ENCODE results near the gene GPR4.
"Not testable (repeated sequence)": the region's sequence is repeated elsewhere in the genome, so short reads cannot be mapped to it uniquely, and the experiment has no call there.

The GPR4 gene

DNA sequence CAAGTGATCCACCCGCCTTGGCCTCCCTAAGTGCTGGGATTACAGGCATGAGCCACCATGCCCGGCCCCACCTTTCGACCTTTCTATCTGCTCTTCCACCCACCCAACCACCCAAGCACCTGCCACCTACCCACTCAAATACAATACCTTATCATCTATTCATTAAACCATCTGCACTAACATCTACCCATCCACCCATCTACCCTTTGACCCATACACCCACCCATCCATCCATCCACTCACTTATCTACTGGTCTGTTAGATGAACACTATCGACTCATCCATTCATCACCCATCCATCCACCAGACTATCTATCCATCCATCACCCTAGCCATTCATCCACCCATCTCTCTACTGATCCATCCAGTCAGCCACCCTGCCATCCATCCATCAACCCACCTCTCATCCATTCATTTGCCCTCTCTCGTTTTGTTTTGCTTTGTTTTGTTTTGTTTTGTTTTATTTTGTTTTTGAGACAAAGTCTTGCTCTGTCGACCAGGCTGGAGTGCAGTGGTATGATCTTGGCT lies 20.0 kb upstream of the GPR4 start:
- DNase-seq (ENCODE audit: low spot score): no peak

- DNase-seq (ENCODE audit: low spot score): no peak
Observed at GRCh38 chr19:45621389-45621788, 19.4 kb upstream of the GPR4 start.

DNA sequence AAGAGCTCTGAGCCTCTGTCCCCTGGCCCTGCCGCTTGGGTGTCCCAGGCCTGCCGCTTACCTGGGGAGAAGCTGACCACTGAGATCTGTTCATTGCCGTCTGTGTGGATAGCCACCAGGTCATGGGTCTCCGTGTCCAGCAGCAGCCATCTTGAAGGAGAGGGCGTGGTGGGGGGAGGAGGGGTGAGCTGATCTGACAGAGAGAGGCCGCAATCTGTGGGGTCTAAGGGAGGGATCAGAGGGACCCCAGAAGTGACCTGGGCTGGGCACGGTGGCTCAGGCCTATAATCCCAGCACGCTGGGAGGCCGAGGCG lies 14.6 kb upstream of the GPR4 start:
- no peak for DNase-seq (ENCODE audit: low spot score)

GRCh38 chr19:45615795-45616703 lies 14.0 kb upstream of the GPR4 start:
- DNase-seq (ENCODE audit: low spot score): peak; percentile 87

GRCh38 chr19:45615056-45615455 lies 13.0 kb upstream of the GPR4 start:
- DNase-seq (ENCODE audit: low spot score): not testable (repeated sequence)

GRCh38 chr19:45613926-45614725 lies 12.1 kb upstream of the GPR4 start:
- peak; percentile 90 for DNase-seq (ENCODE audit: low spot score)

- no peak for DNase-seq (ENCODE audit: low spot score)
Observed at GRCh38 chr19:45608948-45609347, 6.9 kb upstream of the GPR4 start.

GRCh38 chr19:45607071-45608029 lies 5.3 kb upstream of the GPR4 start:
- peak; percentile 82 for DNase-seq (ENCODE audit: low spot score)

DNA sequence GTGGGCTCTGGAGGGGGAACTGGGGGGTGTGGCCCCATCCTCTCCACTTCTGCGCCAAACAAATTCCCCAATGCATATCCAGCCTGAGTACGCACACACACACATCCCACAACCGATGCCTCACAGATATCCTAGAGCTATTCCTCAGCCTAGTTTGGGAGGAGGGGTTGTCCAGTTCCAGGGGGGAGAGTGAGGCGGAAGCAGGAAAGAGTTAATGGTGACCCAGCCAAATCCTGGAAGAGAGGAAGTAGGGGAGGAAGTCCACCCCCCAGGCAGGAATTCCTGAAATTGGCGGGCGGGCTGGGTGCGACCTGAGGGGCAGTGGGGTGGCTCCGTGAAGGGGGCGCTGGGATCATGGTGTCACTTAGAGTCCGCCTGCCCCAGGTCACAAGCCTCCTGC lies 897 bp downstream of the GPR4 start:
- no peak for DNase-seq (ENCODE audit: low spot score)

- no peak for DNase-seq (ENCODE audit: low spot score)
Observed at GRCh38 chr19:45600340-45600885, 1.6 kb downstream of the GPR4 start.

- no peak for DNase-seq (ENCODE audit: low spot score)
Observed at GRCh38 chr19:45599286-45599685, 2.7 kb downstream of the GPR4 start.

- peak; percentile 17 for DNase-seq (ENCODE audit: low spot score)
Observed at GRCh38 chr19:45598267-45599001, 3.6 kb downstream of the GPR4 start.

DNA sequence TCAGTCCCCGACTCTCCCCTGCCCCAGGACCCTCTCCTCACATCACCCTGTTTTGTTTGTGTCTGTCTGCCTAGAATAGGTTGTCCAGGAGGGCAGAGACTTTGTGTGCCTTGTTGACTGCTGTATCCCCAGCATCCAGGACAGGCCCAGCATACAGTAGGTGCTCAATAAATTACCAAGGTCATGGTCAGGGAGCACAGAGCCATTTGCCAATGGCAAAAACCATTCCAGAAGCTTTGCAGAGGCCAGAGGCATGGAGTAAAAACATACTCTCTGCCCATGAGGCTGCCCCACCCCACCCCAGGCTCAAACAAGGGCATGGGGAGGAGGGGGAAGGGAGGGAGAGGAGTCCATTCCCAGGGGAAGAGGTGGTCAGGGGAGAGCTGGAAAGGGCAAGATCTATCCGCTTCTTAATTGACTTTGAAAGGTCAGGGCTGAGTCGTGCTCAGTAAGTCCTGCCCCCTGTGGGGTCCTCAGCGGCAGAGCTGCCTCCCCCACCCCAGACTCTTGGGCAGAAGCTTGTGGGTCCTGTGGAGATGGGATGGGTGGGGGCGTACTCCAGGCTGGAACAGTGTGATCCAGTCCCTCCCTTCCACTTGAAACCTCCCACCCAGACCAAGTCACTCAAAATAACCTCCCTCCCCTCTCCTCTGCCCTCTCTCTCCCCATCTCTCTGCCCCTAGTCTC lies 4.4 kb downstream of the GPR4 start:
- DNase-seq (ENCODE audit: low spot score): no peak

DNA sequence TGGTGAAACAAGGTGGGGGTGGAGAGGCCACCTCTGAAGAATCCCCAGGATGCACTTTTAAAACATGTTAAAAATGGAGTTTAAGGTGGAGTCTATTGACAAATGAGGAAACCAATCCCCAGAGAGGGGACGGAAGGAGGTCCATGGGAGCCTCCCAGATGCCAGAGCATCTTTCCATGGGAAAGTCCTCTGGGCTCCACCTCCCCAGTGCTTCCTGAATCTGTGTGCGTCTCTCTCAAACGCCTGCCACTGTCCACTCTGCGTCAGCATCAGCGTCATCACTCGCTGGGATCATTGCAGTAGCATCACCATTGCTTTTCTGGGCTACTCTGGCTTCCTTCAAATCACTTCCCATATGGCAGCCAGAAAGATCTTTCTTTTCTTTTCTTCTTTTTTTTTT lies 6.2 kb downstream of the GPR4 start:
- DNase-seq (ENCODE audit: low spot score): peak; percentile 17

DNA sequence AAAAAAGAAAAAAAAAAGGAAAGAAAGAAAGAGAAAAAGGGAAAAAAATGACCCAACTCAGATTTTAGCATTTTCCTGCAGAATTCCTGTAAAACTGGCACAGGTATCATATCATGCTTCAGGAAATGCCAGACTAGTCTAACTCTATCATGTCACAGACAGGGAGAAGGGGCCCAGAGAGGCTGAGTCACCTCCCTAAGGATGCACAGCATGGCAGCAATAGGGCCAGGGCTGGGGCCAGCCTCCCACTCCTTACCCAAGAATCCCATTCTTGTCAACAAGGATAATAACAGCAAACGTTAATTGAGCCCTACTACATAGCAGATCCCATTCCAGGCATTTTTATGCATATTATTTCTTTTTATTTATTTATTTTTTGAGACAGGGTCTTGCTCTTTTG lies 8.5 kb downstream of the GPR4 start:
- no peak for DNase-seq (ENCODE audit: low spot score)

GRCh38 chr19:45592366-45592765 lies 9.6 kb downstream of the GPR4 start:
- no peak for DNase-seq (ENCODE audit: low spot score)

DNA sequence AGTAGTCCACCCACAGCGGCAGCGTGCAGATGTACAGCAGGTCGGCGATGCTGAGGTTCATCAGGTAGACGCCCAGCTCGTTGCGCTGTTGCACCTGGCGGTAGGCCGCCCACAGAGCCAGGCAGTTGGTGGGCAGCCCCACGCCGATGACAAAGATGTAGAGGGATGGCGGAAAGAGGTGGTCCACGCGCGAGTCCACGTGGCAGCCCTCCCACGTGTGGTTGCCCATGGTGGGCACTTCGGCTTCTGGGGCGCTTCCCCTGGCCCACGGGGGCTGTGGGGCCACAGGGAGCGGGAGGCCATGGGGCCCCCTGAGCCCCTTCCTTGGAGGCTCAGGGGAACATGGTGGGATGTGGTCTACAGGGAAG lies 10.4 kb downstream of the GPR4 start:
- no peak for DNase-seq (ENCODE audit: low spot score)

- peak; percentile 46 for DNase-seq (ENCODE audit: low spot score)
Observed at GRCh38 chr19:45591004-45591637, 10.9 kb downstream of the GPR4 start.

DNA sequence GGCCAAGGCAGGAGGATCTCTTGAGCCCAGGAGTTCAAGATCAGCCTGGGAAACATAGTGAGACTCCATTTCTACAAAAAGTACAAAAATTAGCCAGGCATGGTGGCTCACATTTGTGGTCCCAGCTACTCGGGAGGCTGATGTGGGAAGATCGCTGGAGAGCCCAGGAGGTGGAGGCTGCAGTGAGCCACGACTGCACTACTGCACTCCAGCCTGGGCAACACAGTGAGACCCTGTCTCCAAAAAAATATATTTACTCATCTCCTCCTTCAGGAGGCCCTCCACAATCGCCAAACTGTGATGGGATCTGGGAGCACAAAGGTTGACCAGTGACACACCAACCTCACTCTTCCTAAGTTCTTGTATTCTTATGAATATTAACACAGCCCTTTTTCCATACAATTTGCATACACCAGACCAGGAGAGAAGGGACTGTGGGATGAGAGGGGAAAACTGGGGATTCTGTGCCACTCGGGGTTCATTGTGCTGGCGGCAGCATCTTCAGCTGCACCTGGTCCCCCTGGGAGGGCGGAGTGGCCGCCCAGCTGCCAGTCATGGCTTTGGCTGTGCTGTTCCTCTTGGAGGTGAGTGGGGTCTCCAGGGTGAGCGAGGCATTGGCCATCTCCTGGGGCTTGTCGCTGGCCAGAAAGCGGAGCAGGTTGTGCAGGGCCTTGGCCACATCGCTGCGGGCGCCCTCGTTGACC lies 11.6 kb downstream of the GPR4 start:
- no peak for DNase-seq (ENCODE audit: low spot score)
